ENCODE data around the gene HSFX3. TPM values are rescaled to one million over a fixed set of nuclear protein-coding genes. Genes with fewer than 3 reads are reported as not detected.
"Not testable (repeated sequence)": the region's sequence is repeated elsewhere in the genome, so short reads cannot be mapped to it uniquely, and the experiment has no call there.

The HSFX3 gene
- total RNA-seq, 1 donor from 2014 or later = not detected

GRCh38 chrX:149527705-149528104, 22.0 kb downstream of the HSFX3 start:
- H3K27ac Mint-ChIP-seq (ENCODE audit: unreplicated experiment) = no peak overlapping the region
- no peaks in the 10 kb centered on the region for H3K27me3 ChIP-seq (ENCODE audit: insufficient read depth, low read length)
- no peak overlapping the region for H3K4me2 ChIP-seq (ENCODE audit: low read length)
- no peak overlapping the region for H3K9ac ChIP-seq (ENCODE audit: low read length)
- H3K36me3 ChIP-seq (ENCODE audit: insufficient read depth, low read length) = no peaks in the 10 kb centered on the region
- H2AFZ ChIP-seq (ENCODE audit: low read depth, low read length) = no peak overlapping the region
- no peaks in the 10 kb centered on the region for H3K27me3 Mint-ChIP-seq (ENCODE audit: low read depth, unreplicated experiment)
- H3K79me2 ChIP-seq (ENCODE audit: insufficient read depth, low read length) = no peaks in the 10 kb centered on the region
- no peaks in the 10 kb centered on the region for H3K4me1 ChIP-seq (ENCODE audit: insufficient read depth, low read length)
- TF ChIP-seq EZH2 (IDR thresholded peaks at IDR 0.05; ENCODE audit: insufficient read depth, low read length) = no peak
- TF ChIP-seq CTCF (IDR thresholded peaks at IDR 0.05; ENCODE audit: insufficient read depth, low read depth, low read length) = peak; percentile 40
- no peaks in the 10 kb centered on the region for H3K9me3 Mint-ChIP-seq (ENCODE audit: unreplicated experiment)
- H3K4me3 ChIP-seq (ENCODE audit: insufficient read depth, low read depth, low read length) = no peak overlapping the region
- no peak overlapping the region for H3K27ac ChIP-seq (ENCODE audit: low read depth, low read length)
- H3K9me3 ChIP-seq (ENCODE audit: insufficient read depth, low read depth, low read length) = no peaks in the 10 kb centered on the region
- H4K20me1 ChIP-seq (ENCODE audit: insufficient read depth, low read length) = no peaks in the 10 kb centered on the region
- FAIRE-seq = peak; percentile 86
- peaks cover 3% of the 10 kb centered on the region for H3K4me1 Mint-ChIP-seq (ENCODE audit: low read depth, unreplicated experiment)
- peaks cover 3% of the 10 kb centered on the region for H3K36me3 Mint-ChIP-seq (ENCODE audit: low read depth, unreplicated experiment)
- DNase-seq (ENCODE audit: low read depth) = no peak
- no peak overlapping the region for H3K4me3 Mint-ChIP-seq (ENCODE audit: unreplicated experiment)

- H3K9me3 Mint-ChIP-seq (ENCODE audit: unreplicated experiment); H3K36me3 Mint-ChIP-seq (ENCODE audit: low read depth, unreplicated experiment); H3K9ac ChIP-seq (ENCODE audit: low read length); H3K27ac Mint-ChIP-seq (ENCODE audit: unreplicated experiment); DNase-seq (ENCODE audit: low read depth); H3K27me3 ChIP-seq (ENCODE audit: insufficient read depth, low read length); H3K4me3 Mint-ChIP-seq (ENCODE audit: unreplicated experiment); FAIRE-seq; H3K4me2 ChIP-seq (ENCODE audit: low read length); H3K4me1 Mint-ChIP-seq (ENCODE audit: low read depth, unreplicated experiment); H3K9me3 ChIP-seq (ENCODE audit: insufficient read depth, low read depth, low read length); H4K20me1 ChIP-seq (ENCODE audit: insufficient read depth, low read length); H3K27ac ChIP-seq (ENCODE audit: low read depth, low read length); H3K79me2 ChIP-seq (ENCODE audit: insufficient read depth, low read length); H2AFZ ChIP-seq (ENCODE audit: low read depth, low read length); H3K27me3 Mint-ChIP-seq (ENCODE audit: low read depth, unreplicated experiment); H3K4me1 ChIP-seq (ENCODE audit: insufficient read depth, low read length); H3K4me3 ChIP-seq (ENCODE audit: insufficient read depth, low read depth, low read length); H3K36me3 ChIP-seq (ENCODE audit: insufficient read depth, low read length): not testable (repeated sequence)
Observed at GRCh38 chrX:149526318-149527033, 23.2 kb downstream of the HSFX3 start.

- H3K27me3 Mint-ChIP-seq (ENCODE audit: low read depth, unreplicated experiment); H3K36me3 ChIP-seq (ENCODE audit: insufficient read depth, low read length); H3K36me3 Mint-ChIP-seq (ENCODE audit: low read depth, unreplicated experiment); DNase-seq (ENCODE audit: low read depth); H3K9me3 Mint-ChIP-seq (ENCODE audit: unreplicated experiment); H4K20me1 ChIP-seq (ENCODE audit: insufficient read depth, low read length); H3K4me3 Mint-ChIP-seq (ENCODE audit: unreplicated experiment); H3K27me3 ChIP-seq (ENCODE audit: insufficient read depth, low read length); H3K4me3 ChIP-seq (ENCODE audit: insufficient read depth, low read depth, low read length); H3K9me3 ChIP-seq (ENCODE audit: insufficient read depth, low read depth, low read length); H2AFZ ChIP-seq (ENCODE audit: low read depth, low read length); H3K27ac Mint-ChIP-seq (ENCODE audit: unreplicated experiment); H3K4me1 ChIP-seq (ENCODE audit: insufficient read depth, low read length); H3K4me1 Mint-ChIP-seq (ENCODE audit: low read depth, unreplicated experiment); H3K79me2 ChIP-seq (ENCODE audit: insufficient read depth, low read length): not testable (repeated sequence)
- FAIRE-seq = peak; percentile 67
- H3K27ac ChIP-seq (ENCODE audit: low read depth, low read length) = peak overlapping the region; percentile 66
- peak overlapping the region; percentile 39 for H3K4me2 ChIP-seq (ENCODE audit: low read length)
- H3K9ac ChIP-seq (ENCODE audit: low read length) = peak overlapping the region; percentile 33
Observed at GRCh38 chrX:149525903-149526302, 23.8 kb downstream of the HSFX3 start.

GRCh38 chrX:149525389-149525788, 24.3 kb downstream of the HSFX3 start:
- not testable (repeated sequence) for H3K36me3 Mint-ChIP-seq (ENCODE audit: low read depth, unreplicated experiment); H3K27me3 ChIP-seq (ENCODE audit: insufficient read depth, low read length); H3K27me3 Mint-ChIP-seq (ENCODE audit: low read depth, unreplicated experiment); H3K36me3 ChIP-seq (ENCODE audit: insufficient read depth, low read length); H3K79me2 ChIP-seq (ENCODE audit: insufficient read depth, low read length); H3K4me1 Mint-ChIP-seq (ENCODE audit: low read depth, unreplicated experiment); H3K4me1 ChIP-seq (ENCODE audit: insufficient read depth, low read length); H3K9me3 ChIP-seq (ENCODE audit: insufficient read depth, low read depth, low read length); H3K9ac ChIP-seq (ENCODE audit: low read length); H3K4me3 Mint-ChIP-seq (ENCODE audit: unreplicated experiment); H2AFZ ChIP-seq (ENCODE audit: low read depth, low read length); H4K20me1 ChIP-seq (ENCODE audit: insufficient read depth, low read length); H3K4me3 ChIP-seq (ENCODE audit: insufficient read depth, low read depth, low read length); H3K9me3 Mint-ChIP-seq (ENCODE audit: unreplicated experiment)
- peak overlapping the region; percentile 47 for H3K27ac Mint-ChIP-seq (ENCODE audit: unreplicated experiment)
- FAIRE-seq (peak; percentile 99), DNase-seq (ENCODE audit: low read depth) (peak; percentile 55)
- H3K4me2 ChIP-seq (ENCODE audit: low read length) = peak overlapping the region; percentile 26
- H3K27ac ChIP-seq (ENCODE audit: low read depth, low read length) = peak overlapping the region; percentile 66

All from astrocyte (in vitro differentiated cells and primary cell).